Melanocyte of skin (primary cell): ENCODE results near the gene ARHGAP9. TPM values are rescaled to one million over a fixed set of nuclear protein-coding genes. Genes with fewer than 3 reads are reported as not detected.

Experiments
- small RNA-seq, 2 donors: library from RNA; depleted of rRNA; stranded (forward); fragments of <200 nt; gene quantifications; one replicate each; pipeline ENCODE3, GENCODE V24; 2012
- total RNA-seq, 2 donors: library from RNA; depleted of rRNA; stranded (reverse); fragments of >200 nt; gene quantifications; 2 replicates each; pipeline ENCODE4 v1.2.3, GENCODE V29; 2012

Gene ARHGAP9
- not detected for total RNA-seq

DNA sequence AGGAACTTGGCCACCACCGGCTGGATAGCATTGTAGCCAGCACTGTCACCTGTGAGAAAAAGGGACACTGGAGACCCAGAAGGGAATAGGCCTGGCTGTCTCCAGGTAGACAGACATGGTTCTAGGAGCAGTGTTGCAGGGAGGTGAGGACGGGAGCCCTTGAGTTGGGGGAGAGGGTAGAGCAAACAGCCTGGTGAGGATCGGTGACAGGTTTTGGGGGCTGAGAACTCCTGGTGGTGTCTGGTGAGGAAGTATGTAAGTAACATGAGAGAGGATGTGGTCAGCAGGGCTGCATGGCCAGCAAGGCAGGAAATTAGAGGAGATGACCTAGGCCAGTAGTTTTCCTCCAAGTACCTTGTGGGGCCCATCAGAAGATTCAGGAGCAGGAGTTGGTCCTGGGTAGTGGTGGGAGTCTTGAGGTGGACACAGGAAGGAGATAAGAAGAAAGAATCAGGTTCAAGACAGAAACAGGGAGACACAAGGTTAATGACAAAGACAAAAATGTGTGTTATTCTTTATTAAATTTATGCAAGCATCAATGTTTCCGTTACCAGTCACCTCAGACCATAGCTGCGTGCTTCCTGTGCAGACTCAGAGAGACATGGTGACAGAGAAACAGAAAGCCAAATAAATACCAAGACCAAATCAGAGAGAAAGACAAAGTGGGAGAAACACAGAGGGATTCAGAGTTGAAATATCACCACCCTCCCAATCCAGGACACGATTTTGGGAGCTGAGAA lies at the start of gene ARHGAP9:
TSS of gene ARHGAP9 (minus strand) at position 491 of the 740 bp plus-strand sequence. CDS start at position 31, 460 bp downstream.

DNA sequence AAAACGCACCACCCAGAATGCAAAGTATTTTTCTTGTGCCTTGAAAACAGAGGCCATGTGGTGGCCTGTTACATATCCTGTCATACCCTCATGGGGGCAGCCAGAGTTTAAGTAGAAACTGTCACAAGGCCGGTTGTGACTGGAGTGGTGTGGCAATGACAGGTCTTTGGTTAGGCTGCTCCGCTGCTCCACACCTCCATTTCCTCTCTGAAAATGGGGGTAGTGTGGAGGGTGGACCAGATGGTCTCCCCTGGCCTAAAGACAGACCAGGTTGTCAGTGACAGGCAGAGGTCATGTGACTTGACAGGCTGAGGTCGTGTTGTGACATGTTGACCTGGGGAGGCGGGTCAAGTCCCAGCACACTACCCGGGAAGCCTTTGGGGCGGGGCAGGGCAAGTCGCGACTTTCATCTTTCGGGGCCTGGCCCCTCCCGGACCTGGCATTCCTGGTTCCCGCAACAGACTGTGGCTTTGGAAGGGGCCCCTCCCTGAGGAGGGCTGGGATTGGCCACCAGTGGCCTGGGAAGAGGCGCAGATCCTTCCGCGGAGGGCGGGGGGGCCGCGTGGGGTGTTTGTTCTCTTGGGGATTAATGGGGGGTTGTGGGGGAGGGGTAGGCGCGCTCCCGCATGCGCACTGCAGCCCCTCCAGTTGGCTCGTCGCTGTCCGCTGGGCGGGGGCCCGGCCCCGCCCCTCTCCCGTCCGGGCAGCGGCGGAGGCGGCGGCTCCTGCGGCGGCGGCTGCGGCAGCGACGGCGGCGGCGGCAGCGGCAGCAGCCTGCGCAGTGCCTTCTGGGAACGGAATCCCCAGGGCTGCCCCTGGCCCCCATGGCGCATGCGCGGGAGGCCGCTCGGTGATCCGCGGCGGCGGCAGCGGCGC lies 42.6 kb upstream of the ARHGAP9 start, which contains the start of gene MBD6:
TSS of gene MBD6 (plus strand) at position 814 of the 876 bp plus-strand sequence. CDS start 1,480 bp downstream, outside the sequence.

DNA sequence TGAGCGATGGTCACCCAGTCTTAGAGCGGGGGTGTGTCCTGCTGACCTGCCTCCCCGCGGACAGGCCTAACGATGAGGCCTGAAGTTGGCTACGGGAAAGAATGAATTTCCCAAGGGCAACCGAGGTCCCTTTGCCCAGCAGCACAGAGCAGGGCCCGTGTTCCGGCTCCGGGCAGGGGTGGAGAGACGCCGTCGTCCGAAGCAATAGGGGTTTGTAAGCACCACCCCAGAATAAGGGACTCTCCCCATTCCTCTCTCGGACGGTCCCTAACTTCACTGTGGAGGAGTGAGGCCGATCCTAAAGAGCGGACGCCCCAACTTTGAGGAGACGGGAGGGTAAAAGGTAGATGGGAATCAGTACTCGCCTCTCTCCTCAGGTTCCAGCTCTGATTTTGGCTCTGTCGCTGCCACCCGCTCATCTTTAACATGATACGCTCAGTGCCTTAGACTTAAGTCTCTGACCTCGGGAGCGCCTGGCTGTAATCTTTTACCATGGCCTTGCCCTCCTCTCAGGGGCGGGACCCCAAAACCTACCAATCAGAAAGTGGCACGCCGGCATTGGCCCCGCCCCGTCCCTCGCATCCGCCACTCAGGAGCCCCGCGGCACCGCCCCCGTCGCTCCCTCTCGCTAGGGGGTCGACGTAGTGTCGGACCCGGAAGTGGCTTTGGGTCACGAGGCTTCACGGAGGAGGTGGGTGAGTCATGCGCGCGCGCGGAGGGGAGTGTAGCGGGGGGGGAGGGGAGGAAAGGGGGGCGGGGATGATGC lies 40.6 kb upstream of the ARHGAP9 start, which contains the start of gene DDIT3:
TSS of gene DDIT3 (minus strand) at position 462 of the 766 bp plus-strand sequence. CDS start 3,108 bp downstream, outside the sequence.

DNA sequence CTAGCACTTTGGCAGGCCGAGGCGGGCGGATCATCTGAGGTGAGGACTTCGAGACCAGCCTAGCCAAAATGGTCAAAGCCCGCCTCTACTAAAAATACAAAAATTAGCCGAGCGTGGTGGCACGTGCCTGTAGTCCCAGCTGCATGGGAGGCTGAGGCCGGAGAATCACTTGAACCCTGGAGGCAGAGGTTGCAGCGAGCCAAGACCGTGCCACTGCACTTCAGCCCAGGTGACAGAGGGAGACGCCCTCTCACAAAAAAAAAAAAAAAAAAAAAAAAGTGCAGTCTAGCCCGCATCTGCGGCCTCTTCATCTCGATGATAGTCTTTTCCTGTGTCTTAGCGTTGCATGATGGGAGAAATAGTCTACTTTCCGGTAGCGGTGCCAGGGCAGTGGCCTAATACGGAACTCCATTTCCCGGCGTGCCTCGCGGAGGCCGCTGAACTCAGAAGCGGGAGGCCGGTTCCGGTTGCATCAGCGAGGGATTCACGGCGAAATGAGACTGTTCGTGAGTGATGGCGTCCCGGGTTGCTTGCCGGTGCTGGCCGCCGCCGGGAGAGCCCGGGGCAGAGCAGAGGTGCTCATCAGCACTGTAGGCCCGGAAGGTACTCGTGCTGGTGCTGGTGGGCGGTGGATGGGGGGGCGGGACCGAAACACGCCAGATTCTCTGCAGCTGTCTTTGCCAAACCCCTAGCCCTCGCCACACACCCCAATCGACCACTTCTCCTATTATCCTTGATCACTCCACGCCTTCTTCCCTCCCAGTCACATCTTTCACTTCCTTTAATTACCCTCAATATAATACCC lies 8.1 kb upstream of the ARHGAP9 start, which contains the start of gene MARS1:
TSS of gene MARS1 (plus strand) at position 472 of the 805 bp plus-strand sequence. CDS start at position 495, 23 bp downstream.

DNA sequence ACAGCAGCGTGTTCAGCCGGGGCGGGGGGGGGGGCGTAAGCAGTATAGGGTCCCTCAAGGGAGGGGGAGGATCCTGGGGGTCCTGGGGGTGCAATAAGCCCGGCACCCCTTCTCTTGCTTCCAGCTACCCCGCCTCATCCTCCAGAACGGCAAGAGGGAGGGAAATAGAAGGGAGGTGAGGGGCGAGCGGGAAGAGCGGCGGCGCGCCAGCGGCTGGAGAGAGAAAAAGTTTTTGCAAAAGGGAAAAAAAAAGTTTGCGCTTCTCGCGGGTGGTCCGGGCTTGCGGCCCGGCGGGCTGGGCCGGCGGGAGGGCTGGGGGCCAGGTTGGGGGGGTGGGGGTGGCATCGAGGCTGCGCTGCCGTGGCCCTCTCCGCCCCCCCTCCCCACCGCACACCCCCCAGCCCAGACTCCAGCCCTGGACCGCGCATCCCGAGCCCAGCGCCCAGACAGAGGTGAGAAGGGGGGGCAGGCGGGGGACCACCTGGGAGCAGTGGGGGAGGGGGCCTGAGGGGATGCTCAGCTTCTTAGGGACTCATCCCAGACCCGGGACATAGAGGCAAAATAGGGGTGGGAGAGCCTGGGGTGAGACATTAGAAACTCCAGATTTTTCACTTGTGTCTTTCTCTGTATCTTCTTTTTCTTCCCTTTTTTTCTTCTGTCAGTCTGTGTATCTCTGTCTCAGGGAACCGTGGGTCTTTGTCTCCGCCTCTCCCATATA lies 19.8 kb downstream of the ARHGAP9 start, which contains the start of gene GLI1:
TSS of gene GLI1 (plus strand) at position 36 of the 718 bp plus-strand sequence. CDS start 3,907 bp downstream, outside the sequence.

DNA sequence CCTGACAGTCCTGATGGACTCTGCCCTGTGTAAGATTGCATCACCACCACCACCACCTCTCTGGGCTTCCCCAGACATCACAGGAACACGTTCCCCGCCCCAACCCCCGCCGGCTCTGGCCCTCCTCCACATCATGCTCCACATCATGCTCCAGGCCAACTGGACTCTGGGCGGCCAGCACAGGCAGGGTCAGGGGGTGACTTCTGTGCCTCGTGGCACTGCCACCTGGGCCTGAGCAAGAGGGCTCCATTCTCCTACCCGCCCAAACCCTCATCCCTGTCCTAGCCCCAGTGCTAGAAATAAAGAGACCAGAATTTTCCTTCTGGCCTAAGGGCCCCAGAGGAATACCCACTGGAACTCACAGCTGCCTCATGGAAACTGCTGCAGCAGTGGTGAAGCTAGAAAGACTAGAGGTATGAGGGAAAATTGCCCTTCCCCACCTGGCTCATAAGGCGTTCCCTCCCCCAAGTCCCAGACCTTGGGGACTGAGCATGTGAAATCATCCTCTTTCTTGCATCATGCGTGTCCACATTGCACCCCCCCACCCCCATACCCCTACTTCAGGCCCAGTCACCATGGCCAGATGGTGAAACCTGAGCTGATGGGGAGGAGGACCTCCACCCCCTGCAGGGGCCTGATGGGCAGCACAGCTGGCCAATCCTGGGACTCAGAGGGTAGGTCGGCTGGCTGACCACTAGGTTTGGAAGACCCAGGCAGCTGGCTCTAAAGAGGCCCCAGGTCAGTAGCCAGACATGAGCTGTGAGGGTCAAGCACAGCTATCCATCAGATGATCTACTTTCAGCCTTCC lies 24.9 kb downstream of the ARHGAP9 start, which contains the start of gene INHBE:
TSS of gene INHBE (plus strand) at position 742 of the 808 bp plus-strand sequence. CDS start 230 bp downstream, outside the sequence.

DNA sequence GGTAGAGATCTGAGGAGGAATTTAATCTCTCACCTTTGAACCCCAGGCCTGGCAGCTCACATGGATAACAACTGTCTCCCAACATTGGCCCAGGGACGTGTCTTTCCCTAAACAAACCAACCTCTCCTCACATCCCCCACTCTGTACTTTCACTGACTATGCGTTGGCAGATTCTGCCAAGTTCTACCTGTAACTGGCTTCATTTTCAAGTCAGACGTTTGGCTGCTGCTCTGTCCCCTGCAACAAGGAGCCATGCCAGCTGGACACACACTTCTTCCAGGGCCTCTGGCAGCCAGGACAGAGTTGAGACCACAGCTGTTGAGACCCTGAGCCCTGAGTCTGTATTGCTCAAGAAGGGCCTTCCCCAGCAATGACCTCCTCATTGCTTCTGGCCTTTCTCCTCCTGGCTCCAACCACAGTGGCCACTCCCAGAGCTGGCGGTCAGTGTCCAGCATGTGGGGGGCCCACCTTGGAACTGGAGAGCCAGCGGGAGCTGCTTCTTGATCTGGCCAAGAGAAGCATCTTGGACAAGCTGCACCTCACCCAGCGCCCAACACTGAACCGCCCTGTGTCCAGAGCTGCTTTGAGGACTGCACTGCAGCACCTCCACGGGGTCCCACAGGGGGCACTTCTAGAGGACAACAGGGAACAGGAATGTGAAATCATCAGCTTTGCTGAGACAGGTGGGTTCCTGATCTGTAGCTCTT lies 45.0 kb downstream of the ARHGAP9 start, which contains the start of gene INHBC:
TSS of gene INHBC (plus strand) at position 268 of the 707 bp plus-strand sequence. CDS start at position 371, 103 bp downstream.

DNA sequence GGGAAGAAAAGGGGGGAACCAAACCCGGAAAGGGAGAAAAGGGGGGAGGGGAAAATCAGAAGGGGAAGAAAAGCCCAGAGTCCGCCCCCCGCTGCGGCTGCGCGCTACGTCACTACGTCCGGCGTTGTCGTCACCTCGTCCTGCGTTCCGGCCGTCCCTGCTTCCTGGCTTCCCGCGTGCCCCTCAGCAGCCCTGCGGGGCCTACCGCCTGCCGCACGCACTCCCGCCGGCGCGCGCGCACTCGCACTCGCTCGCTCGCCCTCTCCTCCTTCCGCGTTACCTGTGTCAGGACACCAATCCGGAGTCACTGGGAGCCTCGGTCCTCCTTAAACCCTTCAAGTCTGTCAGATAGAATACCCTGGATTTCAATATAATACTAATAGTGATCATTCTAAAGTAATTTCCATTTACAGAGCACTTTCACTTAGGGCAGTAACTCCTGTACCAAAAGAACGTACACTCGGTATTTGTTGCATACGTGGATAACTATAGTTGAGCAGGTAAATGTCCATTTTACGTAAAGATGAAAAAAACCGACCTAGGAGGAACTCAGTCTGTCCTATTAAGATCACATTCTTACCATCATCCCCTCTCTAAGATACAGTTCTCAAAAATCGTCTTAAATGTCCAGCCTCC lies 48.6 kb downstream of the ARHGAP9 start, which contains the start of gene R3HDM2:
TSS of gene R3HDM2 (minus strand) at position 113 of the 636 bp plus-strand sequence. CDS start 120,615 bp downstream, outside the sequence.

Small RNA genes within 50 kb of the gene (small RNA-seq; reads per million reads assigned to genes)
- 0.17 to 0.21 reads per million in 2 donors for gene MIR616

Other genes with a start within 250 kb of the ARHGAP9 start
- gene STAC3, start 228.7 kb downstream of the ARHGAP9 start, total RNA-seq = under 1 TPM; 0.33 to 0.69 TPM
- gene R3HDM2, start 48.8 kb downstream of the ARHGAP9 start, total RNA-seq = 10 to 100 TPM; 14.0 to 23.4 TPM
- under 1 TPM in 1 of 2 donors, not detected in 1; under 0.01 TPM for gene INHBC, start 45.1 kb downstream of the ARHGAP9 start, total RNA-seq
- not detected for gene INHBE, start 24.6 kb downstream of the ARHGAP9 start, total RNA-seq
- gene GLI1, start 20.1 kb downstream of the ARHGAP9 start, total RNA-seq = under 1 TPM in 1 of 2 donors, not detected in 1; 0.33 TPM
- gene MARS1, start 8.2 kb upstream of the ARHGAP9 start, total RNA-seq = 100 to 1,000 TPM in 1 of 2 donors, 10 to 100 TPM in 1; 74.7 to 106 TPM
- gene DDIT3, start 40.6 kb upstream of the ARHGAP9 start, total RNA-seq = 10 to 100 TPM; 17.6 to 19.6 TPM
- 1 to 10 TPM; 6.5 to 8.7 TPM for gene MBD6, start 43.0 kb upstream of the ARHGAP9 start, total RNA-seq
- gene DCTN2, start 67.3 kb upstream of the ARHGAP9 start, total RNA-seq = 100 to 1,000 TPM; 105 to 108 TPM
- under 1 TPM; under 0.01 to 0.34 TPM for gene KIF5A, start 70.2 kb upstream of the ARHGAP9 start, total RNA-seq
- 10 to 100 TPM; 36.6 to 47.8 TPM for gene PIP4K2C, start 111.3 kb upstream of the ARHGAP9 start, total RNA-seq
- 10 to 100 TPM; 11.7 to 17.6 TPM for gene DTX3, start 125.0 kb upstream of the ARHGAP9 start, total RNA-seq
- 1 to 10 TPM; 5.2 to 5.3 TPM for gene ARHGEF25, start 131.6 kb upstream of the ARHGAP9 start, total RNA-seq
- gene B4GALNT1, start 153.3 kb upstream of the ARHGAP9 start, total RNA-seq = 10 to 100 TPM in 1 of 2 donors, 1 to 10 TPM in 1; 4.7 to 11.7 TPM
- gene OS9, start 214.3 kb upstream of the ARHGAP9 start, total RNA-seq = 100 to 1,000 TPM in 1 of 2 donors, 10 to 100 TPM in 1; 82.9 to 128 TPM